HG03442 (cell line): ENCODE measurements around the gene CHRNE.
"Not testable (repeated sequence)": the region's sequence is repeated elsewhere in the genome, so short reads cannot be mapped to it uniquely, and the experiment has no call there.

Experiments
- ATAC-seq: cut with Tn5 transposase; IDR thresholded peaks from one replicate; pipeline ENCODE4 v1.9.1; 2021; ENCODE audit warnings: mild to moderate bottlenecking, moderate library complexity; ENCODE audit not compliant: unreplicated experiment

The CHRNE gene

GRCh38 chr17:4939796-4940554 is 37.1 kb upstream of the CHRNE start, which contains the start of the genes RNF167 and SLC25A11:
TSS of gene RNF167 (plus strand) at chr17:4940268. CDS start at chr17:4940910, 642 bp downstream.
TSS of gene SLC25A11 (minus strand) at chr17:4940046. CDS start at chr17:4939910, 136 bp downstream.
- ATAC-seq, result peak; percentile 78

GRCh38 chr17:4939546-4939795 is 36.6 kb upstream of the CHRNE start:
- peak; percentile 11 for ATAC-seq

- ATAC-seq, result no peak
These were observed 36.0 kb upstream of the CHRNE start for GRCh38 chr17:4938688-4939545.

- ATAC-seq, result no peak
These were observed 35.2 kb upstream of the CHRNE start for GRCh38 chr17:4938069-4938491.

- no peak for ATAC-seq
These were observed 34.7 kb upstream of the CHRNE start for GRCh38 chr17:4937553-4937952.

GRCh38 chr17:4936436-4936835 is 33.5 kb upstream of the CHRNE start:
- ATAC-seq, result no peak

- no peak for ATAC-seq
These were observed 32.8 kb upstream of the CHRNE start for GRCh38 chr17:4935650-4936049.

GRCh38 chr17:4934173-4934979 is 31.5 kb upstream of the CHRNE start:
- peak; percentile 30 for ATAC-seq

- no peak for ATAC-seq
These were observed 30.7 kb upstream of the CHRNE start for GRCh38 chr17:4933646-4934045.

- ATAC-seq, result no peak
These were observed 29.9 kb upstream of the CHRNE start for GRCh38 chr17:4932756-4933155.

GRCh38 chr17:4931963-4932362 is 29.1 kb upstream of the CHRNE start, which contains the start of gene GP1BA:
TSS of gene GP1BA (plus strand) at chr17:4932277. CDS start at chr17:4932605, 328 bp downstream.
- ATAC-seq, result no peak

- no peak for ATAC-seq
These were observed 26.0 kb upstream of the CHRNE start for GRCh38 chr17:4928881-4929280.

- ATAC-seq, result not testable (repeated sequence)
These were observed 23.9 kb upstream of the CHRNE start for GRCh38 chr17:4926577-4927335.

GRCh38 chr17:4921320-4921719 is 18.4 kb upstream of the CHRNE start:
- ATAC-seq, result no peak

GRCh38 chr17:4920351-4921048 is 17.6 kb upstream of the CHRNE start:
- no peak for ATAC-seq

GRCh38 chr17:4919511-4920047 is 16.7 kb upstream of the CHRNE start:
- ATAC-seq, result no peak

- ATAC-seq, result not testable (repeated sequence)
These were observed 11.7 kb upstream of the CHRNE start for GRCh38 chr17:4914551-4914950.

- no peak for ATAC-seq
These were observed 11.1 kb upstream of the CHRNE start for GRCh38 chr17:4913994-4914393.

- no peak for ATAC-seq
These were observed 6.0 kb upstream of the CHRNE start for GRCh38 chr17:4908711-4909496.
